SK-N-SH treated with all-trans-retinoic acid at 6 μM for 48 hours (cell line): ENCODE measurements around the gene DSCAM.

Experiments used
- ARNTL ChIP-seq: fragments of 450-650 bp; formaldehyde crosslinking; IDR thresholded peaks from 2 replicates; pipeline ENCODE4 v1.5.0; 2020; ENCODE audit warnings: low read depth, mild to moderate bottlenecking, moderate library complexity, borderline replicate concordance
- CSRNP3 ChIP-seq: fragments of 250-450 bp; sonication (Bioruptor Pico); IDR thresholded peaks from 2 replicates; pipeline ENCODE4 v1.5.1; 2021; ENCODE audit warnings: mild to moderate bottlenecking, moderate library complexity
- OSR1 ChIP-seq: fragments of 250-450 bp; sonication (Bioruptor Pico); IDR thresholded peaks from 2 replicates; pipeline ENCODE4 v1.8.0; 2022; ENCODE audit warnings: moderate library complexity, mild to moderate bottlenecking, inconsistent platforms
- PATZ1 ChIP-seq: fragments of 250-450 bp; sonication (Bioruptor Pico); IDR thresholded peaks from 2 replicates; pipeline ENCODE4 v1.8.0; 2020; ENCODE audit warnings: mild to moderate bottlenecking, moderate library complexity, borderline replicate concordance
- RARB ChIP-seq: fragments of 250-450 bp; sonication (Bioruptor Pico); IDR thresholded peaks from 2 replicates; pipeline ENCODE4 v1.8.0; 2021; ENCODE audit warnings: mild to moderate bottlenecking, moderate library complexity
- SNAI2 ChIP-seq: fragments of 250-450 bp; sonication (Bioruptor Pico); IDR thresholded peaks from 2 replicates; pipeline ENCODE4 v1.5.0; 2020; ENCODE audit warnings: mild to moderate bottlenecking, moderate library complexity
- TCF4 ChIP-seq: fragments of 250-450 bp; sonication (Bioruptor Pico); IDR thresholded peaks from 2 replicates; pipeline ENCODE4 v1.8.0; 2021; ENCODE audit warnings: mild to moderate bottlenecking, moderate library complexity, borderline replicate concordance
- ZC3H10 ChIP-seq: fragments of 250-450 bp; sonication (Bioruptor Pico); IDR thresholded peaks from 2 replicates; pipeline ENCODE4 v1.5.1; 2021; ENCODE audit warnings: mild to moderate bottlenecking, moderate library complexity

- TF ChIP-seq RARB: no peak
- TF ChIP-seq TCF4: no peak
- TF ChIP-seq ARNTL (CRISPR knock-in tag): no peak
- TF ChIP-seq PATZ1 (CRISPR knock-in tag): no peak
- TF ChIP-seq CSRNP3 (CRISPR knock-in tag): no peak
- no peak for TF ChIP-seq ZC3H10 (CRISPR knock-in tag)
- TF ChIP-seq SNAI2 (CRISPR knock-in tag): no peak
- TF ChIP-seq OSR1: no peak
Measured at GRCh38 chr21:40117236-40117635, 729.7 kb downstream of the DSCAM start.
